Fibroblast of skin of scalp (primary cell): ENCODE data around the gene TRPV3.
A peak's percentile ranks its signal among the peaks of the same experiment; 100 is the strongest.

Experiments used
- DNase-seq: peaks from one replicate; pipeline ENCODE4 v3.0.0-alpha.2; 2013

Gene TRPV3

GRCh38 chr17:3546521-3546920 lies 11.1 kb downstream of the TRPV3 start:
- DNase-seq, result no peak

GRCh38 chr17:3545151-3545550 lies 12.5 kb downstream of the TRPV3 start:
- no peak for DNase-seq

- no peak for DNase-seq
Measured at GRCh38 chr17:3544365-3544764, 13.2 kb downstream of the TRPV3 start.

- DNase-seq, result no peak
Measured at GRCh38 chr17:3543453-3543852, 14.2 kb downstream of the TRPV3 start.

- DNase-seq, result no peak
Measured at GRCh38 chr17:3542410-3543088, 15.1 kb downstream of the TRPV3 start.

- no peak for DNase-seq
Measured at GRCh38 chr17:3539881-3540540, 17.6 kb downstream of the TRPV3 start.

GRCh38 chr17:3536716-3537115 lies 20.9 kb downstream of the TRPV3 start:
- DNase-seq, result no peak

- DNase-seq, result peak; percentile 71
Measured at GRCh38 chr17:3535253-3535995, 22.2 kb downstream of the TRPV3 start.

- DNase-seq, result peak; percentile 33
Measured at GRCh38 chr17:3534881-3535252, 22.7 kb downstream of the TRPV3 start.

- DNase-seq, result no peak
Measured at GRCh38 chr17:3533752-3534151, 23.9 kb downstream of the TRPV3 start.

GRCh38 chr17:3532859-3533142 lies 24.8 kb downstream of the TRPV3 start:
- no peak for DNase-seq

- no peak for DNase-seq
Measured at GRCh38 chr17:3532106-3532858, 25.3 kb downstream of the TRPV3 start.

GRCh38 chr17:3531266-3532101 lies 26.1 kb downstream of the TRPV3 start:
- no peak for DNase-seq

GRCh38 chr17:3529817-3530741 lies 27.5 kb downstream of the TRPV3 start:
- peak; percentile 49 for DNase-seq

- DNase-seq, result no peak
Measured at GRCh38 chr17:3528880-3529511, 28.6 kb downstream of the TRPV3 start.

GRCh38 chr17:3528403-3528851 lies 29.2 kb downstream of the TRPV3 start:
- no peak for DNase-seq

- no peak for DNase-seq
Measured at GRCh38 chr17:3527896-3528295, 29.7 kb downstream of the TRPV3 start.

GRCh38 chr17:3527468-3527867 lies 30.1 kb downstream of the TRPV3 start:
- no peak for DNase-seq

- DNase-seq, result no peak
Measured at GRCh38 chr17:3526971-3527370, 30.6 kb downstream of the TRPV3 start.

- DNase-seq, result no peak
Measured at GRCh38 chr17:3526491-3526890, 31.1 kb downstream of the TRPV3 start.

GRCh38 chr17:3524024-3524423 lies 33.6 kb downstream of the TRPV3 start:
- no peak for DNase-seq
